ENCODE results near the gene TSPAN11. TPM values are rescaled to one million over a fixed set of nuclear protein-coding genes. Genes with fewer than 3 reads are reported as not detected.

Gene TSPAN11
- total RNA-seq, 2 donors from 2014 or later, result not detected

DNA sequence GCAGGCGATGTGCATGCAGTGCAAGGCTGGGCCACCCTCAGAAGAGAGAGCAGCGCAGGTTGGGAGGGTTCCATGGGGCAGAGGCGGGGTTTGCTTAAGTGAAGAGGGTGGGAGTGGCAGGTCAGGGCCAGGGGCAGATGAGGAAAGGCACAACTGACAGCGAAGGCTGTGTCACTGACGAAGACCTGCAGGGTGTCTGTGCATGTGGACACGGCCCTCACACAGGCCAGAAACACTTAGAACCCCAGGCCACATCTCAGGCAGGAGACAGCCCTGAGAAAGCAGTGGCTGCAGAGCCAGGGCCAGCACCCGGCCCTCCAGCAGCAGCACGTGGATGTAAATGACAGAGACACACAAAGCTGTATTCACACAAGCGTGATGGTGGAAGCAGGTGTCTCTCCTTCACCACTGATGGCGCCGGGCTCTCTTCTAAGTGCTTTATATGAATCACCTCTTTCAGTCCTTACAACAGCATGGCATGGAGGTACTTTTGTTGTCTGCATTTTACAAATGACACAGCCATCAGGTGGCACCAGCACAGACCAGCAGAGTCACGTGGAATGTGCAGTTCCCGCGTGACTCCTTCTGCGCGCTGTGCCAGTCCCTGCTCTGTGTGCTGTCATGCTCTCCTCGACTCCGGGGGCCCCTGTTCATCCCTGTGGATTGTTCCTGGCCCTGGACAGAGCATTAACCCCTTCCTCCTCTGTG is 54.6 kb downstream of the TSPAN11 start:
- H3K27ac Mint-ChIP-seq, result no peak overlapping the region
- no peaks in the 10 kb centered on the region for H3K36me3 Mint-ChIP-seq

GRCh38 chr12:30982413-30982812 is 55.9 kb downstream of the TSPAN11 start:
- ATAC-seq, result no peak
- Mint-ChIP-seq H3K27ac (no peak overlapping the region), H3K36me3 (no peaks in the 10 kb centered on the region), H3K9me3 (no peaks in the 10 kb centered on the region)
- no peak for DNase-seq (ENCODE audit: low spot score in 2 of 2)

More for the DNA sequence above, 54.6 kb downstream of the TSPAN11 start:
- ATAC-seq (no peak), DNase-seq (ENCODE audit: low spot score in 2 of 2) (no peak)
- no peaks in the 10 kb centered on the region for H3K9me3 Mint-ChIP-seq

GRCh38 chr12:30985814-30986452 is 59.4 kb downstream of the TSPAN11 start:
- Mint-ChIP-seq H3K27ac (peak overlapping the region in 1 of 2 donors; percentile 50), H3K36me3 (no peaks in the 10 kb centered on the region), H3K9me3 (no peaks in the 10 kb centered on the region)
- ATAC-seq (peak; percentile 47 to 77), DNase-seq (ENCODE audit: low spot score in 2 of 2) (peak in 1 of 2 donors; percentile 27)

DNA sequence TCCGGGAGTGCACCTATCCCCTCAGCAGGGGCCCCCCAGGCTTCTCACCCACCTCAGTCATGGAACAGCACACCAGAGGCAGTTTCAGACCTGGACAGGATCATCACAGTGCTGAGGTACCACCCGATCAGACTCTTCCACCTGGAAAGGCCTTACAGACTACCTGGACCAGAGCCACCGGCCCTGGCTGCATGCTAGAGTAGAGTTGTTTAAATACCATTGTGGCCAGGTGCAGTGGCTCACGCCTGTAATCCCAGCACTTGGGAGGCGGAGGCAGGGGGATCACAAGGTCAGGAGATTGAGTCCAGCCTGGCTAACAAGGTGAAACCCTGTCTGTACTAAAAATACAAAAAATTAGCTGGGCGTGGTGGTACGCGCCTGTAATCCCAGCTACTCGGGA is 61.5 kb downstream of the TSPAN11 start:
- Mint-ChIP-seq H3K9me3 (no peaks in the 10 kb centered on the region), H3K27ac (no peak overlapping the region), H3K36me3 (no peaks in the 10 kb centered on the region)
- no peak for ATAC-seq
- no peak for DNase-seq (ENCODE audit: low spot score in 2 of 2)

GRCh38 chr12:30988646-30989286 is 62.2 kb downstream of the TSPAN11 start:
- DNase-seq (ENCODE audit: low spot score in 2 of 2) (no peak), ATAC-seq (no peak)
- H3K9me3 Mint-ChIP-seq, result no peaks in the 10 kb centered on the region
- no peaks in the 10 kb centered on the region for H3K36me3 Mint-ChIP-seq
- H3K27ac Mint-ChIP-seq, result no peak overlapping the region

DNA sequence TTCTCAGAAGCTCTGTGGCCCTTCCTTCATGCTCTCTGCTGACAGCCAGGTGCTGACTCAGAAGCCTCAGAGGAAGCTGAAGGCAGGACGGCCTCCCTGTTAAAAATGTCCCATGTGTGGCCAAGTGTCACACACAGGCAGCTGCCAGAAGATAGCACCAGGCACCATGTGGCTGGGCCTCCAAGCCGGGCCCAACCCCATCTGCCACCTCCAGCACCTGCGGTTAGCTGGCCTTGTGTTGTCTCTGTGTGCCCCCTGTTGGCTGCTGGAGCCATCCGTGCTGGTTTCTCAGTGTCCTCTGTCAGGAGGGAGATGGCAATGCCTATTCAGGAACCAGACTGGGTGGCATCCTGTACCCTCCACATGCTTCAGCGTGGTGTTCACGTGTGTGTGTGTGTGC is 63.2 kb downstream of the TSPAN11 start:
- ATAC-seq (peak; percentile 42 to 52), DNase-seq (ENCODE audit: low spot score in 2 of 2) (peak in 1 of 2 donors; percentile 10)
- Mint-ChIP-seq H3K9me3 (no peaks in the 10 kb centered on the region), H3K27ac (no peak overlapping the region), H3K36me3 (no peaks in the 10 kb centered on the region)

- Mint-ChIP-seq H3K27ac (no peak overlapping the region), H3K9me3 (no peaks in the 10 kb centered on the region), H3K36me3 (no peaks in the 10 kb centered on the region)
- ATAC-seq (no peak), DNase-seq (ENCODE audit: low spot score in 2 of 2) (no peak)
These were observed 63.8 kb downstream of the TSPAN11 start for GRCh38 chr12:30990316-30990715.

DNA sequence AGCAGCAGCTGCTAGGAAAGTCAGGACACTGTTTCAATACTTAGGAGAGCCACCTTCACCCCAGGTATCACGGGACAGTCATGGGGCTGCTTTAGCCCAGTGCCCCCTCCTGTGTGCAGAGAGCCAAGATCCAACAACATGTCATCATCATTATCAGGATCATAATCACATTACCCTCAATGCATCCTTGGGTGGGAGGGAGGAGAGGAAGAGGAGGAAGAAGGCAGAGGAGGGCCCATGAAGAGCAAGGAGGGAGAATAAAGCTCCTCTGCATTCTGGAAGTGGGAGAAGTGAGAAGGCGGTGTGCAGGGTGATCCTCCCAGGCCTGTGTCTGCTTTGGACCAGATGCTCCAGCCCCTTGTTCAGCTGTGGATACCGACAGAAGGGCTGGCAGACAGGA is 64.2 kb downstream of the TSPAN11 start:
- no peak for ATAC-seq
- no peak overlapping the region for H3K27ac Mint-ChIP-seq

DNA sequence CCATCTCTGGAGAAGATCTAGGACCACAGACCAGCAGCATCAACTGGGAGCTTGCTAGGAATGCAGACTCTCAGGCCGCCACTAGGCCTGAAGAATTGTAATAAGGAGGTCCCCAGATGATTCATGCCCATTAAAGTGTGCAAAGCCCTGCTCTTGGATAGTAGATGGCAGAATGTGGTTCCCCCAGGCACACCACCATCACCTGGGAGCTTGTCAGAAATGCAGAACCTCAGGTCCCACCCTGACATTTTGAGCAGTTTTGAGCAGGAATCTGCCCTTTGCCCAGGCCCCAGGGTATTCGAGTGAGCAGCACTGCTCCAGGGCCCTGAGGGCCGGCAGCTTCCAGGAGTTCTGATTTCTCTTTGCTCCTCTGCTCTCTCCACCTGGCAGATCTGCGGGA is 64.9 kb downstream of the TSPAN11 start:
- ATAC-seq, result no peak
- Mint-ChIP-seq H3K36me3 (no peaks in the 10 kb centered on the region), H3K9me3 (no peaks in the 10 kb centered on the region), H3K27ac (no peak overlapping the region)
- DNase-seq (ENCODE audit: low spot score in 2 of 2), result no peak

More for the DNA sequence above, 64.2 kb downstream of the TSPAN11 start:
- H3K9me3 Mint-ChIP-seq, result no peaks in the 10 kb centered on the region
- no peaks in the 10 kb centered on the region for H3K36me3 Mint-ChIP-seq
- no peak for DNase-seq (ENCODE audit: low spot score in 2 of 2)

DNA sequence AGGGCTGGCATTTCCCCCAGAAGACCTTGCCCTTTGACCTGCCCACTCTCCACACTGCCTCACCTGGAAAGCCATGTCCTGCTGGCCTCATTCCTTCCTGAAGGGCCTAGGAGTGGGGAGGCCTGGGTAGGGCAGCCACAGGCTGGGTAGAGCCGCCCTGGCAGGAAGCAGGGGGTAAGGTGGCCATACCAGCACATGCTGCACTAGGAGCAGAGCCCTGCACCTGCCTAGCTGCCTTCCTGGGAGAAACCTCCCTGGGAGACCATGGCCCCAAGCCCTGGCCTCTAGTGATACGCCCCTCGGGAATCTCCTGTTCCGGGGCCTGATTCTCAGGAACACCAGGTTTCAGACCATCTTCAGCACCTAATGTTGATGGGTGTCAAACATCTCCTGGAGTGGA is 65.8 kb downstream of the TSPAN11 start:
- Mint-ChIP-seq H3K36me3 (peaks cover 0 to 4% of the 10 kb centered on the region in 2 donors), H3K27ac (no peak overlapping the region)

GRCh38 chr12:30993766-30994165 is 67.2 kb downstream of the TSPAN11 start:
- peaks cover 0 to 6% of the 10 kb centered on the region in 2 donors for H3K9me3 Mint-ChIP-seq
- no peak overlapping the region for H3K27ac Mint-ChIP-seq
- ATAC-seq (no peak), DNase-seq (ENCODE audit: low spot score in 2 of 2) (no peak)
- H3K36me3 Mint-ChIP-seq, result peaks cover 0 to 5% of the 10 kb centered on the region in 2 donors

More for the DNA sequence above, 65.8 kb downstream of the TSPAN11 start:
- H3K9me3 Mint-ChIP-seq, result peaks cover 0 to 5% of the 10 kb centered on the region in 2 donors
- no peak for ATAC-seq
- no peak for DNase-seq (ENCODE audit: low spot score in 2 of 2)

- Mint-ChIP-seq H3K9me3 (peaks cover 0 to 6% of the 10 kb centered on the region in 2 donors), H3K36me3 (peaks cover 0 to 5% of the 10 kb centered on the region in 2 donors)
- no peak for ATAC-seq
These were observed 67.7 kb downstream of the TSPAN11 start for GRCh38 chr12:30994274-30994673.

GRCh38 chr12:30996255-30996654 is 69.7 kb downstream of the TSPAN11 start:
- H3K9me3 Mint-ChIP-seq, result peaks cover 0 to 6% of the 10 kb centered on the region in 2 donors
- no peak overlapping the region for H3K27ac Mint-ChIP-seq
- no peak for ATAC-seq
- no peak for DNase-seq (ENCODE audit: low spot score in 2 of 2)
- H3K36me3 Mint-ChIP-seq, result peaks cover 0 to 5% of the 10 kb centered on the region in 2 donors

More at GRCh38 chr12:30994274-30994673, 67.7 kb downstream of the TSPAN11 start:
- H3K27ac Mint-ChIP-seq, result no peak overlapping the region
- no peak for DNase-seq (ENCODE audit: low spot score in 2 of 2)

DNA sequence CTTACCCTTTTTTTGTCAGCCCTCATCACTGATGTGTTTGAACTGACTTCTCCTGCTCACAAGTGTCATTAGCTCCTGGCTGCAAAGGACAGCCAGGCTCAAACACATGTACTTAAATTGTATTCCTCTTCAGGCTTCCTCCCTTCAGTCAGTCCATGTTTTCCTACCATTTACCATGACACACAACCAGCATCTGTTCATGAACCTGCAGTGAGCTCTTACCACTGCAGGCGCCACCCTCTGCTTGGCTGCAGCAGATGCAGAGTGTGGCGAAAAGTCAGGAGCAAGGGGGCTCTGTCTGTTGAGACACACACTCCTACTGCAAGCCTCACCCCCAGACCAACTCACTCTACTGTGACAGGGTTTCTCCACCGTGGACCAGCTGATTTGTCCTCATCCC is 70.2 kb downstream of the TSPAN11 start:
- Mint-ChIP-seq H3K27ac (no peak overlapping the region), H3K9me3 (peaks cover 0 to 6% of the 10 kb centered on the region in 2 donors), H3K36me3 (peaks cover 0 to 5% of the 10 kb centered on the region in 2 donors)
- no peak for DNase-seq (ENCODE audit: low spot score in 2 of 2)
- ATAC-seq, result no peak

DNA sequence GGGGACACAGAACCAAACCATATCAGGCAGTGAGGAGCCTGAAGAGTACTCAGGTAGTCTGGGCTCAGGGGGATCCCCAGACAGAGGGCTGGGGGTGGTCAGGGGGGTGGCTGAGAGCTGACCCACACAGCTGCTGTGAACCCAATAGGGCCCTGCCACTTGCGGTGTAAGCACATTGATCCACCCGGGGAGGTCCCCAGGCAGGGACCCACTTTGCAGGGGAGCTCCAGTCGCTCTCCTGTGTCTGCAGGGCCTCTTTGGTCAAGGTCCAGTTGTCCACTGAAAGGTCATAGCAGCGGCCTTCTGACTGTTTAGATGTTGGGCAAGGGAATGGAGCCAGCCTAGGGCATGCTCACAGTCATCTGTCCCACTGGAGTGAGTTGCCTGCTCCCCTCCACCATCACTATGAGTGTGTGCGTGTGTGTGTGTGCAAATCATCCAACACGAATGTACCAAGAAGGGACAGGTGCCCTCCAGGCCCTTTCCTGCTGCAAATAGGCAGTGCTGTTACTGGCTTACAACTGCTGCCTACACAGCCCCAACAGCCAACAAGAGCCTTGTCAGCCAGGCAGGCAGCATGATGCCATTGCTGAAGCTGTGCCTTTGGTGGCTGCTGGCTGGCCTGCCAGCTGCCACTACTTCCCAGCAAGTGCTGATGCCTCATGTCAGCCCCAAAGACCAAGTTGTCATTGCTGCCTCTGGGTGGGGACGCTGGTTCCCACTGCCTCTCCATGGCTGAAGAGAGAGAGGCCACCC is 71.3 kb downstream of the TSPAN11 start:
- H3K9me3 Mint-ChIP-seq, result peaks cover 0 to 6% of the 10 kb centered on the region in 2 donors
- H3K27ac Mint-ChIP-seq, result no peak overlapping the region
- peaks cover 0 to 5% of the 10 kb centered on the region in 2 donors for H3K36me3 Mint-ChIP-seq
- ATAC-seq (no peak), DNase-seq (ENCODE audit: low spot score in 2 of 2) (no peak)

- ATAC-seq (no peak), DNase-seq (ENCODE audit: low spot score in 2 of 2) (no peak)
- Mint-ChIP-seq H3K9me3 (peaks cover 0 to 6% of the 10 kb centered on the region in 2 donors), H3K27ac (no peak overlapping the region), H3K36me3 (peaks cover 0 to 5% of the 10 kb centered on the region in 2 donors)
These were observed 72.5 kb downstream of the TSPAN11 start for GRCh38 chr12:30999011-30999410.

GRCh38 chr12:30999723-31000122 is 73.2 kb downstream of the TSPAN11 start:
- H3K27ac Mint-ChIP-seq, result no peak overlapping the region
- DNase-seq (ENCODE audit: low spot score in 2 of 2), result no peak
- ATAC-seq, result no peak
- peaks cover 0 to 6% of the 10 kb centered on the region in 2 donors for H3K9me3 Mint-ChIP-seq
- H3K36me3 Mint-ChIP-seq, result peaks cover 0 to 5% of the 10 kb centered on the region in 2 donors

Data from activated naive CD4-positive, alpha-beta T cell treated with anti-CD3 and anti-CD28 coated beads, Interleukin-2, amount 50 U/mL, for 72 hours (primary cell).